DND-41 (cell line): ENCODE measurements around the gene STK32C.

ENCODE experiments used
- CTCF ChIP-seq: IDR thresholded peaks from 2 replicates; pipeline ENCODE4 v1.5.1; 2012; ENCODE audit warnings: borderline replicate concordance, low read length, moderate library complexity, mild to moderate bottlenecking; ENCODE audit not compliant: poor library complexity, severe bottlenecking; ENCODE audit errors: extremely low read depth
- EZH2 ChIP-seq: IDR thresholded peaks from 3 replicates; pipeline ENCODE4 v1.6.1; 2012; ENCODE audit warnings: borderline replicate concordance, low read depth, mild to moderate bottlenecking, moderate library complexity, low read length, inconsistent platforms; ENCODE audit not compliant: severe bottlenecking

- TF ChIP-seq CTCF, result no peak
- TF ChIP-seq EZH2, result no peak
Observed at GRCh38 chr10:132202070-132202970, 105.4 kb downstream of the STK32C start.
